HG03354 (cell line): Measurements from ENCODE around the gene NAT14.
"Not testable (repeated sequence)": the region's sequence is repeated elsewhere in the genome, so short reads cannot be mapped to it uniquely, and the experiment has no call there.

Source experiments
- ATAC-seq: cut with Tn5 transposase; IDR thresholded peaks from one replicate; pipeline ENCODE4 v1.9.1; 2021; ENCODE audit warnings: mild to moderate bottlenecking; ENCODE audit not compliant: unreplicated experiment, poor library complexity, severe bottlenecking

Gene NAT14

GRCh38 chr19:55485439-55486011, 537 bp downstream of the NAT14 start:
- no peak for ATAC-seq

GRCh38 chr19:55486043-55486970, 1.3 kb downstream of the NAT14 start:
- no peak for ATAC-seq

GRCh38 chr19:55486971-55487923, 2.3 kb downstream of the NAT14 start:
- no peak for ATAC-seq

- ATAC-seq, result no peak
Observed at GRCh38 chr19:55487924-55488687, 3.1 kb downstream of the NAT14 start, which contains the start of gene SSC5D. TSS of gene SSC5D (plus strand) at chr19:55488436. CDS start at chr19:55488590, 154 bp downstream.

- ATAC-seq, result no peak
Observed at GRCh38 chr19:55488986-55489710, 4.2 kb downstream of the NAT14 start.

GRCh38 chr19:55489711-55490477, 4.9 kb downstream of the NAT14 start:
- ATAC-seq, result no peak

- no peak for ATAC-seq
Observed at GRCh38 chr19:55490478-55491432, 5.8 kb downstream of the NAT14 start.

GRCh38 chr19:55491546-55492360, 6.8 kb downstream of the NAT14 start:
- ATAC-seq, result no peak

GRCh38 chr19:55492362-55492944, 7.5 kb downstream of the NAT14 start:
- ATAC-seq, result no peak

- ATAC-seq, result no peak
Observed at GRCh38 chr19:55493052-55493644, 8.2 kb downstream of the NAT14 start.

- no peak for ATAC-seq
Observed at GRCh38 chr19:55493645-55494171, 8.7 kb downstream of the NAT14 start.

GRCh38 chr19:55494172-55494761, 9.3 kb downstream of the NAT14 start:
- ATAC-seq, result no peak

GRCh38 chr19:55495646-55496349, 10.8 kb downstream of the NAT14 start:
- no peak for ATAC-seq

GRCh38 chr19:55496820-55497219, 11.8 kb downstream of the NAT14 start:
- ATAC-seq, result not testable (repeated sequence)
